ENCODE results near the gene METTL23. TPM values are rescaled to one million over a fixed set of nuclear protein-coding genes. Genes with fewer than 3 reads are reported as not detected.

METTL23 gene
- total and polyA plus RNA-seq, 2 of the 8 experiments (the other 6 are each of a cell fraction or from before 2014, with no cell fraction given): 36.1 to 60.2 TPM

DNA sequence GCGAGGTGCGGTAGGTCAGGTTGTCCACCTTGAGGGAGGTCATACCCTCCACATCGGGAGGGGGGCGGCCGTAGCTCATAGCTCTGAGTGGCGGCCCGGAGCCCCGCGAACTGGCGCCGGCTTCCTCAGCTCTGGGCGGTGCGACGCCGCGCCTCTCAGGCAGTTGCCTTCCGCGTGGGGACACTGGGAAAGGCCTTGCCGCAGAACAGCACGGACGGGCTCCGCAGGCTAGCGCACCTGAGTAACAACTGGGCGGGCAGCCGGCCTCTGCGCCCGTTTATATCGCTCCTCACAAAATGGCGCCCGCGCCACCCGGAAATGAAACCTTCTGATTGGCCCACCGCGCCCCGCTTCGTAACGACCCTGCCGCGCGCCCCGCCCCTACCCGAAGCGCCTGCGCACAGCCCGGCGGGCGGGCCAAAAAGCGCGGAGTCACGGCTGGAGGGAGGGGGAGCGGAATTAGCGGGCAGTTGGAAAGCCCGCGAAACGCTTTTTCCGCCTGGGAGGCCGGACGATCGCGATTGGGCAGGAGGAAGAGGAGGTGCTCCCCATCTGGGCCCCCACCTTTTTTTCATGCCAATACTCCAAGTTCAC, 10.5 kb downstream of the METTL23 start, which contains the start of gene SRSF2:
Gene SRSF2 (minus strand): TSS at position 250 of the 594 bp plus-strand sequence. CDS start 171 bp downstream, at position 79.
- Histone ChIP-seq H3K27ac (ENCODE audit: low read depth, low read length) (peak within 1 kb of the TSS; percentile 100), H3K23ac (ENCODE audit: insufficient read length) (no peak within 1 kb of the TSS), H2AFZ (ENCODE audit: low read length) (peak within 1 kb of the TSS; percentile 84; the same call in 1 of the 2 replicates), H3K4me3 (ENCODE audit: extremely low read depth in 1 of 4, insufficient read depth in 2 of 4, low read depth in 3 of 4, low read length in 4 of 4) (peak within 1 kb of the TSS; percentile 88 to 100 (median 98)), H2BK12ac (ENCODE audit: low read depth, low read length) (peak within 1 kb of the TSS; percentile 85), H2BK5ac (ENCODE audit: low read depth, low read length) (peak within 1 kb of the TSS; percentile 100), H4K8ac (ENCODE audit: extremely low read depth, insufficient read depth, low read length) (peak within 1 kb of the TSS; percentile 99), H4K91ac (replicated peaks; ENCODE audit: insufficient read length, low read length) (peak within 1 kb of the TSS; percentile 99), H3K79me2 (ENCODE audit: control insufficient read depth in 1 of 2, insufficient read depth in 2 of 2, low read length in 2 of 2) (peaks cover 16 to 62% of the 10 kb centered on the region in 2 experiments), H4K5ac (ENCODE audit: insufficient read length, low read depth, low read length) (peak within 1 kb of the TSS; percentile 98), H3K9ac (replicated peaks in 1 of 4; ENCODE audit: extremely low read depth in 1 of 4, low read depth in 3 of 4, low read length in 3 of 4) (peak within 1 kb of the TSS; percentile 99 to 100 (median 100)), H3K18ac (ENCODE audit: extremely low read depth, low read length) (peak within 1 kb of the TSS; percentile 99), H3K4me1 (replicated peaks in 1 of 4; ENCODE audit: control insufficient read depth in 3 of 4, insufficient read depth in 4 of 4, low read length in 3 of 4) (peaks cover 3 to 12% (median 7%) of the 10 kb centered on the region in 4 experiments; a peak in 6 of 7 replicates), H3K4ac (replicated peaks; ENCODE audit: insufficient read length, low read depth, low read length) (peak within 1 kb of the TSS; percentile 100), H3K27me3 (replicated peaks in 1 of 4; ENCODE audit: control insufficient read depth in 3 of 4, extremely low read depth in 1 of 4, insufficient read depth in 3 of 4, low read length in 3 of 4) (no peaks in the 10 kb centered on the region), H3K23me2 (ENCODE audit: low read depth, low read length) (peaks cover 9% of the 10 kb centered on the region; the same call in 1 of the 2 replicates), H3K4me2 (ENCODE audit: insufficient read depth in 1 of 2, low read depth in 2 of 2, low read length in 2 of 2) (peak within 1 kb of the TSS; percentile 88 to 95), H3K9me3 (ENCODE audit: insufficient read depth in 2 of 2, low read depth in 1 of 2, low read length in 1 of 2) (no peaks in the 10 kb centered on the region), H2BK20ac (ENCODE audit: low read length) (no peak within 1 kb of the TSS), H2BK120ac (replicated peaks; ENCODE audit: low read depth, low read length) (peak within 1 kb of the TSS; percentile 21), H3K56ac (replicated peaks; ENCODE audit: insufficient read length, low read depth, low read length) (peak within 1 kb of the TSS; percentile 99), H2AK5ac (ENCODE audit: low read depth, low read length) (peak within 1 kb of the TSS; percentile 100), H2BK15ac (ENCODE audit: low read length) (peak within 1 kb of the TSS; percentile 5; the same call in 1 of the 2 replicates), H3K79me1 (ENCODE audit: low read depth, low read length) (no peaks in the 10 kb centered on the region), H3K14ac (ENCODE audit: insufficient read length) (peak within 1 kb of the TSS; percentile 90), H4K20me1 (replicated peaks in 1 of 2; ENCODE audit: control insufficient read depth in 1 of 2, insufficient read depth in 2 of 2, low read length in 2 of 2) (peaks cover 14 to 17% of the 10 kb centered on the region in 2 experiments), H3K36me3 (ENCODE audit: control insufficient read depth in 2 of 4, insufficient read depth in 4 of 4, low read length in 3 of 4) (peaks cover 15 to 41% (median 34%) of the 10 kb centered on the region in 4 experiments)
- FAIRE-seq: no peak
- WGBS, 2 experiments (ENCODE audit: extremely low coverage in 1 of 2, insufficient coverage in 1 of 2, insufficient read length in 1 of 2, insufficient replicate concordance in 2 of 2, low coverage in 1 of 2, low lambda C conversion rate in 2 of 2, missing lambda C conversion rate in 1 of 2): 1% methylated on average over 48 of the region's 60 CpGs; no CpG with 5 or more reads in 1 of the 2 experiments
- POLR2A ChIA-PET (ENCODE audit: partially characterized antibody): interaction anchor here (0.6 to 9.2 kb wide), 30 partner anchors 9 to 577 kb away, joined by 3 to 181 read pairs (median 4); partner anchors contain the start of genes JMJD6, METTL23, MXRA7 and ST6GALNAC2
- peak; percentile 95 to 98 for DNase-seq (ENCODE audit: low read depth in 1 of 2, low spot score in 2 of 2)
- CTCF ChIA-PET (ENCODE audit: partially characterized antibody): interaction anchor here (1.6 kb wide), 1 partner anchor 203 kb away, joined by 3 read pairs; no protein-coding TSS in a partner anchor
- TF ChIP-seq SIX5 (IDR thresholded peaks at IDR 0.05; ENCODE audit: low read depth, low read length) (no peak), POLR2A (IDR thresholded peaks at IDR 0.05; ENCODE audit: control extremely low read depth in 1 of 2, low read depth in 2 of 2, low read length in 2 of 2) (peak; percentile 100), SP1 (IDR thresholded peaks at IDR 0.05; ENCODE audit: low read depth, low read length) (peak; percentile 75), NANOG (IDR thresholded peaks at IDR 0.05; ENCODE audit: insufficient read depth, low read depth, low read length, poor library complexity, severe bottlenecking) (peak; percentile 26), FOSL1 (IDR thresholded peaks at IDR 0.05; ENCODE audit: insufficient read depth, low read depth, low read length) (no peak), SP4 (IDR thresholded peaks at IDR 0.05; ENCODE audit: low read length) (no peak), KDM5A (IDR thresholded peaks at IDR 0.05; ENCODE audit: low read length) (no peak), SIRT6 (IDR thresholded peaks at IDR 0.05; ENCODE audit: low read length) (no peak), SP2 (IDR thresholded peaks at IDR 0.05; ENCODE audit: low read length) (no peak), SRF (IDR thresholded peaks at IDR 0.05; ENCODE audit: low read depth, low read length) (no peak)
- TF ChIP-seq, protein P1, sequence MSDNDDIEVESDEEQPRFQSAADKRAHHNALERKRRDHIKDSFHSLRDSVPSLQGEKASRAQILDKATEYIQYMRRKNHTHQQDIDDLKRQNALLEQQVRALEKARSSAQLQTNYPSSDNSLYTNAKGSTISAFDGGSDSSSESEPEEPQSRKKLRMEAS (IDR thresholded peaks at IDR 0.05): no peak
- TF ChIP-seq, protein P2, sequence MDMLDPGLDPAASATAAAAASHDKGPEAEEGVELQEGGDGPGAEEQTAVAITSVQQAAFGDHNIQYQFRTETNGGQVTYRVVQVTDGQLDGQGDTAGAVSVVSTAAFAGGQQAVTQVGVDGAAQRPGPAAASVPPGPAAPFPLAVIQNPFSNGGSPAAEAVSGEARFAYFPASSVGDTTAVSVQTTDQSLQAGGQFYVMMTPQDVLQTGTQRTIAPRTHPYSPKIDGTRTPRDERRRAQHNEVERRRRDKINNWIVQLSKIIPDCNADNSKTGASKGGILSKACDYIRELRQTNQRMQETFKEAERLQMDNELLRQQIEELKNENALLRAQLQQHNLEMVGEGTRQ (IDR thresholded peaks at IDR 0.05; ENCODE audit: low read length): no peak
